Hypothalamus (tissue), 51 donors: ENCODE measurements around the gene ATXN7L2.

Experiments
- DNase-seq, 51 donors: peaks; one replicate each; lab custom pipeline; 2025; lab: John Stamatoyannopoulos, UW

The ATXN7L2 gene

DNA sequence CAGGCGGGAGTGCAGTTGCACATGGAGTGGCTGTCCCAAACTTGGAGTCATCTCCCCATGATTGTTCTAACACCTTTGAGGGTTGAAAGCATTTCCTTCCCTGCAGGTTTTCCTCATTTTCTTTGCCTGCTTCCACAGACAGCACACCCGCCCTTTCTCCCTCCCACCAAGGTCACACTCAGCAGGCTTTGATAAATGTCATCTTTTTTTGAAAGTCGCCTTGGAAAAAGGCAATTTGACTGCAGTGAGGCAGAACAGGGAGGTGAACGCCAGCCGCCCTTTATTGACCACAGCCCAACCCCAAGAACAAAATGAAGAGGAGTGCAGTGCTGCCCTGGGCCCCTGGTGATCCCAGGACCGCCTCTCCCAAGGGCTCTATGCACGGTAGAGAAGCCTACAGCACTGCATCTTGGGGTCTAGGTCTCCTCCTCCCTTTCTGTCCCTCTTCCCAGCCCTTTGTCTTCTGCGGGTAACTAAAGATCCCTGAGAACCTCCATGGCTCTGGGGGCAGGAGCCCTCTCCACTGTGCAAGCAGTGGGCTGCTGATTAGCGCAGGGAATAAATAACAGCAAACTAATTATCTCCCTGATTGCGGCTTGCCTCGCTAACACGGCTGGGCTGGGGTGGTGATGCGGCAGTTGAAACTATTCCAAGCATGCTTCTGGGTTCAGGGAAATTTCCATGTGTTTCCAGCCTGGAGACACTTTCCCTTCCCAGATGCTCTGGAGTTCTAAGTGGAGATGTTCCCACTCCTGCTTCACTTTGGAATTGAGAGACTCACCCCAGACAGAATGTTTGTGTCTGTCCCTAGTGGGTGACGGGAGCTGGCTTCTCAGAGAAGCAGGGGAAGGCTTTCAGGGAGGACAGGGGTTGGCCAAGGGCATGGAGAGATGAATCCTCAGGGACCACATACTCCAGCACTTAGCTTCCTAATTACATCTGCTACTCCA, 37.6 kb downstream of the ATXN7L2 start:
- DNase-seq, result no peak

GRCh38 chr1:109522026-109522425, 38.3 kb downstream of the ATXN7L2 start:
- DNase-seq, result no peak

DNA sequence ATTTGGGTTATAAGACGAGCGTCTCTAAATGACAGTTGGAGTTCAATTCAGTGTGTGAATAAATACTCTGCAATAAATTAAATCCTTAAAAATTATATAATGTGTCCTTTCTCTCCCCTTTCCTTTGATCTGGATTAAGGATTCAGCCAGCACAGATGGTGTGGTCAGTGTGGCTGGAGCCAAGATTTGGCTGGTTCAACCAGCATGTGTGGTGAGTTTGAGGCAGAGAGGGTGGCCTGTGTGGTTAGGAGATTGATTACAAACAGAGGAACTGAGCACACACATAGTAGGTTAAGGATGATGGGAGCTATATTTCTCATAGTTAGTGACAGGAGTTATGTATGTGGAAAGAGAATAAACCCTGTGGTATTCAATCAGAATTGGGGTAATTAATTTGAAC, 40.0 kb downstream of the ATXN7L2 start:
- DNase-seq, result no peak

GRCh38 chr1:109527098-109527811, 43.5 kb downstream of the ATXN7L2 start:
- no peak for DNase-seq

GRCh38 chr1:109527846-109528695, 44.4 kb downstream of the ATXN7L2 start:
- no peak for DNase-seq

GRCh38 chr1:109528712-109529111, 45.0 kb downstream of the ATXN7L2 start:
- DNase-seq, result no peak

DNA sequence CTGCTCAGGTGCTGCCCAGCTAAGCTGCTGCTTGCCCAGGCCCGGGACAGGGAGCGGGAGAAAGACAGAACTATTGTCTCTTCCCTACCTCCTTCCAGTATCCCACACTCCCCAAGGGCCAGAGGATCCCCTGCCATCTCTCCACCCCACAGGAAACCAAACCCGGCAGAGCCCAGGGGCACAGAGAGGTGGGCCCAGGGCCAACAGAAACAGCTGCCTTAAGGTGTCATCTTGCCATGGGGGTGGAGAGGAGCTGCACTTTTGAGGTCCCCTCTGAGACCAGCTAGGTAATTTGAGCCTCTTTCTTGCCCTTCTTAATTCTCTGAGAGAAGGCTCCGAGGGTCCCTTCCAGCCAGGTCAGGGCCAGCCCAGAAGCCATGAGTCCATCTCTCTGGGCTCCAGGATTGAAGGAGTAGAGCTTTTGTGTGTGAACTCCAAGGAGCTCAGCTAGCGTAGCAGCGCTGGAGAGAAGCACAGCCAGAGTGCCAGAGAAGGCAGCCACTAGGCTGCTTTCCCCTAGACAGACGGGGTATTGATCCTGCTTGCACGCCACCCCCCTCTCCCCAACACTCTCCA, 46.3 kb downstream of the ATXN7L2 start:
- peak in 5 of 51 donors; percentile 23 to 75 (median 61) for DNase-seq

DNA sequence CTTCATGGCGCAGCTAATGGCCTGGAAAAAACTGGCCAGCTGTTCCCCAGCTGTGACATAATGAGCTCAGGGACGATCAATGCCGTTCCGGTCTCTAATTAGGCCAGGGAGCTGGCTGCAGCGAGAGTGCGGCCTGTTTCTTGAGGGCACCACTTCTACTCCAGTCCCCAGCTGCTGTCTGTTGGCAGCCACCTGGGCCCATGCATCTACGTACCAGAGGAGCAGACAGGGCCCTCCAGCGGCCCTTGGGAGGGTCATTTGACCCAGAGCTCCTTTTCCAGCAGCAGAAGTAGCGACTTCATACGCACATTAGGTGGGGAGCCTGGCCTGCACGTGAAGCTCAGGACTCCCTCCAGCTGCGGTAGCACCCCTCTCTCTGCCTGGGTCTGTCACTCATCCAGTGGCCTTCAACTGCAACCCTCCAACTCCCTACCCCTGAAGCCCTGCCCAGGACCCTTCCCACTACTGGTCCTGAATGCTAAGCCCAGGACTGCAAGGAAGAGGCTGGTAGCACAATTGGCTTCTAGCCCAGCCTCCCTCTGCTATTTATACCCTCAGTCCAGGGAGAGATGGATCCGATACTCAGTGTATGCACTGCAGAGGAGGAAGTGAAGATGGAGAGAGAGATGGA, 46.9 kb downstream of the ATXN7L2 start:
- DNase-seq, result peak in 25 of 51 donors; percentile 18 to 78 (median 47)

DNA sequence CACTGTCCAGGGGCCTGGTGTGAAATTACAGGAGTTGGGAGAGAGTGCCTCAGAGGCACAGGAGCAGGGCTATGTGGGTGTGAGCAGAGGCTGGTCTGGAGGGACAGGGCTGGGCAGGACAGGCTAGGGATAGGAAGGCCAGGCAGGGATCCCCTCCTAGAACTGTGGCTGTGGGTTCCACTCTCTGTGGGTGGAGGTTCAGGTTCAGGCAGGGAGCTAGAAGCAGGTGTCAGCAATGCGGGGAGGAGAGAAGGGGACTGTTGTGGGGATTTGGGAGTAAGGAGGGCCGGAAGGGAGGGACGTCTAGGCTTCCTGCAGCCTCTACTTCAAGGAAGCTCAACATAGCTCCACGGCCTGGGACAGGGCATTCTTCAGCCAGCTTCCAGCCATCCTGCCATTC, 47.7 kb downstream of the ATXN7L2 start:
- DNase-seq, result no peak

DNA sequence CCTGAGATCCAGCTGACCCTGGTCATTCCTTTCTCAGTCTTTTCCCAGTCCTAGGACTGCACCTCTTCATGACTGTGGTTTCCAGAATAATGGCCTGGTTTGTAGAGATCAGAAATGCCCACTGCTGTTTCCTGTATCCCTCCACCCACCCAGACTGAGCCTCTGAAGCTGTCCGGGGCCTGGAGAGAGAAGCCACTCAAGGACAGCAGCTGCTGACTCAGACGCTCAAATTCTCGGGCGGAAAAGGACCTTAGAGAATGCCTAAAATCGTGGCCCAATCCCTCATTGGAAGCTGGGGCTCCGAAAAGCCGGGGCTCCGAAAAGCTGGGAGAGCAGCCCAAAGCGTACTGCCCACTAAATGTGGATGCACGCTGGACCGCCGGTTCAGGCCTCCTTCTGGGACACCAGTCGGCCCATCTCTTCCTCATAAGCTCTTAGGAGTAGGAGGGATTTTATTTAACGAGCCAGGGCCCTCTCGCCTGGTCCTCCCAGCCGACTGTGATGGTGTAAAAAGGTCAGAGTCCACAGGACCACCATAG, 48.2 kb downstream of the ATXN7L2 start:
- no peak for DNase-seq

- DNase-seq, result peak; percentile 32 to 90 (median 72)
Measured at GRCh38 chr1:109532365-109533136, 48.8 kb downstream of the ATXN7L2 start.

DNA sequence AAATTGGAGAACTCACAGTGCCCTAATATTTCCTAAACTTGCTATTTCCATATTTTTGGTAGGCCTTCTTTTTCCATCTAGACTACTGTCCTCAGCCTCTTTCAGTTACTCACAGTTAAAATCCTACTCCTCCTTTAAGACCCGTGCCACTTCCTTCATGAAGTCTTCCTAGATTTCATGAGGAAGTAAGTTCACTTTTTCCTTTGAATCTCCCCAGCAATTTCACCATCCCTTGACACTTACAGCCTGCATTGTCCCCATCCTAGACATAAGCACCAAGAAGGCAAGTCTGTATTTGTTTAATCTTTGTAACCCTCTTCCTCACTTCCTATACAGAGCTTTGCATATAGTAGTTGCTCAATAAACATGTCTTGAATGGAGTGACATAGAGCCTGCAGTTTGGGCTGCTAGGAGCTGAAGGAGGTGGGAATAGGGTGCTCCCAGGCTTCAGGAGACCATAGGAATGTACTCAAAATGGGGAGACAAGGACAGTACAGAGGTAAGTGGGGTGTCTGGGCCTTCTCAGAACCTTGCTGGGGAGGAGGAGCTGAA, 50.7 kb downstream of the ATXN7L2 start:
- no peak for DNase-seq

DNA sequence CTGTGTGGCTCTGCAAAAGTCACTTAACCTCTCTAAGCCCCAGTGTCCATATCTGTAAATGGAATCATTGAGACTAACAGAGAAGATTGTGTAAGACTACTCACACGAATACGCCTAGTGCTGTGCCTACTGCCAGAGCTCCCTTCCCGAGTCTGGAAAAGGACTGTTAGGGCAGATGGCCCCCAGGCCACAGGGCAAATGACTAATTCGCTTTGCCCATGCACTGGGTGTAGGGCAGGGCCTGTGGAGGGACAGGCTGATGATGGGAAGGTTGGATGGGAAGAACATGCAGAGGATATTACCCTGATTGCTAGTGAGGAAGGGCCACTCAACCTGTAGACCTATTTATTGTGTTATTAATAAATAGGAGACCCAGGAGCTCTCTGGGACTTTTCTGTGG, 51.8 kb downstream of the ATXN7L2 start:
- peak in 1 of 51 donors; percentile 54 for DNase-seq

GRCh38 chr1:109535971-109536491, 52.3 kb downstream of the ATXN7L2 start:
- DNase-seq, result peak in 39 of 51 donors; percentile 13 to 82 (median 54)

DNA sequence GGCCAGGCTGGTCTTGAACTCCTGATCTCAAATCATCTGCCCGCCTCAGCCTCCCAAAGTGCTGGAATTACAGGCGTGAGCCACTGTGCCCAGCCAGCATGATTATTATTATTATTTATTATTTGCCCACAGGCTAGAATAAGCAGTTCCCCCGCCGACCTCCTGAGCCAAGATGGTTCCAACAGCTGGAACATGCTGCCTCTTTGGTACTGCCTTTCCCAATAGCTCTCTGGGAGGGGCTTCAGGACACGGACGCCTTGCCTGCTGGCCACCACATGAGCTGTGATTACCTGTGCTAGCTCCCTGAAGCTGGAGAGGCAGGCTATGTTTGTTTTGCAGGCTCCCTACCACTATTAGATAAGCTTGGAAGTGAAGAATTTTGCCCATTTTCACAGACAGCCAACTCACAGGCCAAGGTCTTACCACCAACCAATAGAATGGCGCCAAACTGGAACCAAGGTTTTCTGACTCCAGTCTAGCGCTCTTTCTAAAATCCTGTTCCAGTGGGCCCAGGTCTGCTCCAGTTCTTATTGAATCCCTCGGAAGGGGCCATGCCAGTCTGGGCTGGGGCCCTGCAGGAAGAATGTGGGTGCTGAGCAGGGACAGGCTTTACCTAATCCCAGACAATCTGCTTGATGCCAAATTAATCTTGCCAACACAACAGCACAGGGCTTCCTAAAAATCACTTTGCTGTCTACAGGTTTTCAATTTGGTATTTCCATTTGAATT, 53.9 kb downstream of the ATXN7L2 start:
- DNase-seq, result no peak

GRCh38 chr1:109538827-109539555, 55.3 kb downstream of the ATXN7L2 start:
- DNase-seq, result no peak

- DNase-seq, result peak in 22 of 51 donors; percentile 13 to 67 (median 31)
Measured at GRCh38 chr1:109539676-109540075, 56.0 kb downstream of the ATXN7L2 start, which contains the start of gene GPR61. Gene GPR61, plus strand, starts transcription at chr1:109539872. Its CDS starts 3,151 bp downstream, at chr1:109543023.
